NT2/D1 (cell line): ENCODE results near the gene PCDHGA11.
"Not testable (repeated sequence)": the region's sequence is repeated elsewhere in the genome, so short reads cannot be mapped to it uniquely, and the experiment has no call there.

Source experiments
- SUZ12 ChIP-seq: IDR thresholded peaks from 2 replicates; pipeline ENCODE4 v1.6.1; 2011; ENCODE audit not compliant: insufficient read length, insufficient read depth; ENCODE audit errors: extremely low read depth
- ZNF274 ChIP-seq: IDR thresholded peaks from 2 replicates; pipeline ENCODE4 v1.6.1; 2011; ENCODE audit warnings: mild to moderate bottlenecking, low read depth, low read length

GRCh38 chr5:141417494-141418172 is 3.2 kb upstream of the PCDHGA11 start, which contains the start of gene PCDHGB7:
- TF ChIP-seq ZNF274, SUZ12: not testable (repeated sequence)
